Esophagus muscularis mucosa (tissue), 4 donors: ENCODE data around the gene MYH7. TPM values are rescaled to one million over a fixed set of nuclear protein-coding genes. Genes with fewer than 3 reads are reported as not detected.
"Not testable (repeated sequence)": the region's sequence is repeated elsewhere in the genome, so short reads cannot be mapped to it uniquely, and the experiment has no call there.

Experiments
- DNase-seq: peaks from one replicate; pipeline ENCODE4 v3.0.0-alpha.2; 2017; ENCODE audit errors: extremely low spot score
- H3K27ac ChIP-seq, 4 donors: fragments of 200-600 bp; sonication (generic); replicated peaks in 1 of 4; 1 replicate in 3 of 4; 2 replicates in 1 of 4; pipeline ENCODE4 v1.5.1; 2016 to 2019; ENCODE audit warnings: mild to moderate bottlenecking in 1 of 4
- H3K27me3 ChIP-seq, 4 donors: fragments of 200-600 bp; sonication (generic); one replicate each; pipeline versions ENCODE4 v1.5.1 to v1.6.0; 2016 to 2019
- H3K36me3 ChIP-seq, 4 donors: fragments of 200-600 bp; sonication (generic); one replicate each; pipeline ENCODE4 v1.5.1; 2016 to 2019
- H3K4me1 ChIP-seq, 4 donors: fragments of 200-600 bp; sonication (generic); one replicate each; pipeline ENCODE4 v1.5.1; 2016 to 2019
- H3K4me3 ChIP-seq, 4 donors: fragments of 200-600 bp; sonication (generic); 1 replicate in 2 of 4; 2 replicates in 2 of 4; pipeline ENCODE4 v1.5.1; 2016 to 2019; ENCODE audit warnings: mild to moderate bottlenecking in 4 of 4, moderate library complexity in 1 of 4
- H3K9me3 ChIP-seq, 4 donors: fragments of 200-600 bp; sonication (generic); 1 replicate in 3 of 4; 2 replicates in 1 of 4; pipeline ENCODE4 v1.5.1; 2016 to 2019
- CTCF ChIP-seq, 3 experiments: fragments of 200-600 bp in 2 of 3; fragments of 450-650 bp in 1 of 3; sonication (generic) in 2 of 3; IDR thresholded peaks; one replicate each; pipeline ENCODE4 v1.5.1; 2017 to 2019; ENCODE audit warnings: antibody characterized with exemption in 3 of 3, mild to moderate bottlenecking in 2 of 3, moderate library complexity in 1 of 3
- EP300 ChIP-seq: sonication (generic); formaldehyde crosslinking; IDR thresholded peaks from one replicate; pipeline ENCODE4 v1.6.1; 2017; ENCODE audit warnings: antibody characterized with exemption
- POLR2A ChIP-seq: fragments of 450-650 bp; IDR thresholded peaks from one replicate; pipeline ENCODE4 v1.6.1; 2017; ENCODE audit warnings: antibody characterized with exemption, moderate library complexity, mild to moderate bottlenecking, low read depth
- POLR2AphosphoS5 ChIP-seq, 2 donors: sonication (generic); formaldehyde crosslinking; IDR thresholded peaks; one replicate each; pipeline ENCODE4 v1.6.1; 2017; ENCODE audit warnings: antibody characterized with exemption in 2 of 2
- WGBS: methylation state at CpG from one replicate; pipeline ENCODE4 v1.1.5; 2018; 5-methylcytosine and 5-hydroxymethylcytosine counted together
- intact Hi-C: fragments of 100-400 bp; cut with DNase I; formaldehyde crosslinking; loops from one replicate; pipeline ENCODE4 v1.15.1; 2023
- total RNA-seq, 4 donors: library from RNA; depleted of rRNA; stranded (reverse); fragments of >200 nt; gene quantifications; one replicate each; pipeline versions ENCODE4 v1.1.0 to v1.2.1, GENCODE V29; 2016

MYH7 gene
- total RNA-seq, 4 donors from 2014 or later = 0.11 to 0.26 TPM; not detected in 2

DNA sequence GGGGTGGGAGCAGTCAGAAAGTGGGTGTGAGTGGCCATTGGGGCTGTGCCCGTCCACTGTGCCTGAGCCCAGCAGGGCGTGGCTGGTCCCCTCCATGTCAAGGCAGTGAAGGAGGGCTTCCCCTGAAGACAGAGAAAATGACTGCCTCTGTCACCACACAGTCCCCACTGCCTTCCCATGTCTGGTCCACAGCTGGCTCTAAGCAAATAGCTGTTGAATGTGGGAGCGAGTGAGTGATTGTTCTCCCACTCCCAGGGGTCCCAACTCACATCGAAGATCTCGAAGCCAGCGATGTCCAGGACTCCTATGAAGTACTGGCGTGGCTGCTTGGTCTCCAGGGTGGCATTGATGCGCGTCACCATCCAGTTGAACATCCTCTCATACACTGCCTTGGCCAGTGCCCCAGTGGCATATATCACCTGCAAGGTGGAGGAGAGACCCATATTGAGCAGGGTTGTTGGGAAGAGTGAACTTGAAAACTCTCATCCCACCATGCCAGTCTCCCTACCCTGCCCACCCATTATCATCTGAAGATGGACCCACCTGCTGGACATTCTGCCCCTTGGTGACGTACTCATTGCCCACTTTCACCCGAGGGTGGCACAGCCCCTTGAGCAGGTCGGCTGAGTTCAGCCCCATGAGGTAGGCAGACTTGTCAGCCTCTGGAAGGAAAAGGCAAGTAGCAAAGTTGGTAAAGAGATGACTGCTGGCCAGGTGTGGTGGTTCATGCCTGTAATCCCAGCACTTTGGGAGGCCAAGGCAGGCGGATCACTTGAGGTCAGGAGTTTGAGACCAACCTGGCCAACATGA, 6.6 kb downstream of the MYH7 start:
- TF ChIP-seq POLR2AphosphoS5 (IDR thresholded peaks at IDR 0.05) = no peak
- TF ChIP-seq EP300 = no peak
- no peak for TF ChIP-seq POLR2A
- TF ChIP-seq CTCF (IDR thresholded peaks at IDR 0.05) = no peak
- Histone ChIP-seq H3K27ac (no peak overlapping the region), H3K4me3 (no peak overlapping the region), H3K27me3 (no peaks in the 10 kb centered on the region), H3K9me3 (no peaks in the 10 kb centered on the region), H3K36me3 (no peaks in the 10 kb centered on the region), H3K4me1 (no peaks in the 10 kb centered on the region)
- no peak for DNase-seq
- WGBS = 90% methylated on average over 12 of the region's 13 CpGs
- intact Hi-C loops = no loop called here

DNA sequence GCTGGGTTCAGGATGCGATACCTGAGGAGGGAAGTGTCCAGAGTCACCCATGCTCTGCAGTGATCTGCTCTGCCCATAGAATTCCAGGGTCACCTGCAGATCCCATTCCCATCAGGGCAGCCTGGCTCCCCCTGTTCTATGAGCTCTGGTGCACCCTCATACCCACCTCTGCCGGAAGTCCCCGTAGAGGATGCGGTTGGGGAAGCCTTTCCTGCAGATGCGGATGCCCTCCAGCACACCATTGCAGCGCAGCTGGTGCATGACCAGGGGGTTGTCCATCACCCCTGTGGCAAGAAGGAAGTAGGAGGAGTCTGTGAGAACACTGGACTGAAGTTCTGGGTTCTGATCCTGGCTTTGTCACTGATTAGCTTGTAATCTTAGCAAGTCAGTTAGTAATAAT, 9.7 kb downstream of the MYH7 start:
- H3K9me3 ChIP-seq, H3K27ac ChIP-seq, DNase-seq, H3K4me1 ChIP-seq, H3K27me3 ChIP-seq, H3K4me3 ChIP-seq, intact Hi-C loops: not testable (repeated sequence)
- H3K36me3 ChIP-seq = peaks cover 0 to 24% (median 0%) of the 10 kb centered on the region in 4 donors
- 100% methylated on average over 1 of the region's 6 CpGs for WGBS

DNA sequence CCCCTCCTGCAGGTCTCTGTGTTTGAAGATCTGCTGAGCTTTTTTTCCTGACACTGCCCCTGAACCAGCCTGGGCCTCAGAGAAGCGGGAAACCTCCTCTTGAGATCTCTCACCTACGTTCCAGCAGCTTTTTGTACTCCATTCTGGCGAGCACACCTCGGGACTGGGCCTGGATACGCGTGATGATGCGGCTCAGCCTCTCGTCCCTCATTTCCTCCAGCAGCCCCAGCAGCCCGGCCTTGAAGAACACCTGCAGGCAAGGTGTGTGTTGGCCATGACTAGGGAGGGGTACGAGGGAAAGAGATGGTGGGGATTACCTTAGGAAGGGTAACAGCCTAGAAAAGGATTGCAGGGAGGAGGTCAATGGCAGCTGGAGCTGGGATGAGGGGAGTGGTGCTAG, 10.3 kb downstream of the MYH7 start:
- H3K36me3 ChIP-seq = peaks cover 0 to 30% (median 0%) of the 10 kb centered on the region in 4 donors
- intact Hi-C loops = no loop called here
- H3K27ac ChIP-seq = no peak overlapping the region
- no peak for DNase-seq
- TF ChIP-seq CTCF (IDR thresholded peaks at IDR 0.05) = no peak
- no peak for TF ChIP-seq POLR2AphosphoS5 (IDR thresholded peaks at IDR 0.05)
- no peak for TF ChIP-seq EP300
- no peak for TF ChIP-seq POLR2A
- no peaks in the 10 kb centered on the region for H3K4me1 ChIP-seq
- H3K27me3 ChIP-seq = no peaks in the 10 kb centered on the region
- 80% methylated on average over 10 of the region's 10 CpGs for WGBS
- H3K4me3 ChIP-seq = no peak overlapping the region
- H3K9me3 ChIP-seq = no peaks in the 10 kb centered on the region

- WGBS = 81% methylated on average over 6 of the region's 6 CpGs
- Histone ChIP-seq H3K27me3 (no peaks in the 10 kb centered on the region), H3K36me3 (peaks cover 0 to 42% (median 0%) of the 10 kb centered on the region in 4 donors), H3K9me3 (no peaks in the 10 kb centered on the region), H3K4me1 (no peaks in the 10 kb centered on the region), H3K4me3 (no peak overlapping the region), H3K27ac (no peak overlapping the region)
- DNase-seq = no peak
- TF ChIP-seq POLR2A (no peak), CTCF (IDR thresholded peaks at IDR 0.05) (no peak), POLR2AphosphoS5 (IDR thresholded peaks at IDR 0.05) (no peak), EP300 (no peak)
- intact Hi-C loops = no loop called here
These were observed 11.8 kb downstream of the MYH7 start for GRCh38 chr14:23423657-23424056.

- Histone ChIP-seq H3K9me3 (no peaks in the 10 kb centered on the region), H3K4me3 (no peak overlapping the region), H3K27ac (no peak overlapping the region), H3K4me1 (no peaks in the 10 kb centered on the region), H3K36me3 (peaks cover 0 to 62% (median 0%) of the 10 kb centered on the region in 4 donors), H3K27me3 (no peaks in the 10 kb centered on the region)
- no peak for DNase-seq
- intact Hi-C loops = no loop called here
- TF ChIP-seq POLR2AphosphoS5 (IDR thresholded peaks at IDR 0.05) (no peak), POLR2A (no peak), CTCF (IDR thresholded peaks at IDR 0.05) (no peak), EP300 (no peak)
These were observed 13.9 kb downstream of the MYH7 start for GRCh38 chr14:23421594-23421993.

DNA sequence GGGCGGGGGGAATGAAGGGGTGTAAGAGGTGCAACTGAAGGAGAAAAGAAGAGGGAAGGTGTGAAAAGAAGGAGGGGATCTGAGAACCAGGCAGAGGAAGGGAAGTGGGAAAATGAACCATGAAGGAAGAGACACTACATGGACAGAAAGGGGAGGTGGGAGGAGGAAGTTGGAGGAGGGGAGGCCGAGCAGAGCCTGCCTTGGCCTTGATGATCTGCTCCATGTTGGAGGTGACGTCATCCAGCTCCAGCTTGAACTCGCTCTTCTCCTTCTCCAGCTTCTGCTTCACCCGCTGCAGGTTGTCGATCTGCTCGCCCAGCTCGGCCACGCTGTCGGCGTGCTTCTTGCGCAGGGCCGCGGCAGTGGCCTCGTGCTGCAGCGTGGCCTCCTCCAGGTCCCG, 15.8 kb downstream of the MYH7 start:
- H3K4me3 ChIP-seq, H3K4me1 ChIP-seq, H3K27ac ChIP-seq, H3K9me3 ChIP-seq, H3K27me3 ChIP-seq, DNase-seq, intact Hi-C loops: not testable (repeated sequence)
- WGBS = 83% methylated on average over 4 of the region's 17 CpGs
- peaks cover 0 to 82% (median 0%) of the 10 kb centered on the region in 4 donors for H3K36me3 ChIP-seq
